Calu3 (cell line): ENCODE data around the gene VANGL1. TPM values are rescaled to one million over a fixed set of nuclear protein-coding genes. Genes with fewer than 3 reads are reported as not detected.

ENCODE experiments used
- BruUV-seq: library from RNA; stranded (reverse); fragments of 400-500 nt; replicated peaks from 2 replicates; lab custom pipeline; 2021; lab: Mats Ljungman, UMichigan
- CTCF ChIA-PET: fragments of 300-600 bp; sonication (Branson Sonifier 250); formaldehyde crosslinking; loops from one replicate; lab custom pipeline; 2022; ENCODE audit warnings: antibody characterized with exemption; lab: Charles Lee
- DNase-seq: peaks from one replicate; pipeline ENCODE4 v3.0.0; 2022
- H3K27ac Mint-ChIP-seq: one replicate; pipeline ENCODE4 v1.8.0; 2022; ENCODE audit warnings: mixed read lengths; ENCODE audit not compliant: unreplicated experiment
- H3K27me3 Mint-ChIP-seq: one replicate; pipeline ENCODE4 v1.8.0; 2022; ENCODE audit warnings: mixed read lengths; ENCODE audit not compliant: unreplicated experiment
- H3K36me3 Mint-ChIP-seq: one replicate; pipeline ENCODE4 v1.8.0; 2022; ENCODE audit warnings: mild to moderate bottlenecking, moderate library complexity, mixed read lengths; ENCODE audit not compliant: insufficient read depth, unreplicated experiment
- H3K4me1 Mint-ChIP-seq: one replicate; pipeline ENCODE4 v1.8.0; 2022; ENCODE audit warnings: mild to moderate bottlenecking, low read depth, mixed read lengths; ENCODE audit not compliant: unreplicated experiment
- H3K4me3 Mint-ChIP-seq: one replicate; pipeline ENCODE4 v1.8.0; 2022; ENCODE audit warnings: mild to moderate bottlenecking, low read depth, moderate library complexity, mixed read lengths; ENCODE audit not compliant: unreplicated experiment
- H3K9me3 Mint-ChIP-seq: one replicate; pipeline ENCODE4 v1.8.0; 2022; ENCODE audit warnings: low read depth, mixed read lengths; ENCODE audit not compliant: unreplicated experiment
- intact Hi-C: fragments of 100-400 bp; cut with micrococcal nuclease; formaldehyde crosslinking; loops from one replicate; pipeline ENCODE4 v1.10.0; 2022; ENCODE audit not compliant: unreplicated experiment
- total RNA-seq: library from RNA; stranded (reverse); gene quantifications from 2 replicates; pipeline ENCODE4 v1.2.3, GENCODE V29; 2022
- TF ChIP-seq, protein P1 (sequence below): fragments of 200-600 bp; IDR thresholded peaks from one replicate; pipeline ENCODE4 v1.8.0; 2022; ENCODE audit warnings: antibody characterized with exemption; ENCODE audit not compliant: unreplicated experiment

The VANGL1 gene
- total RNA-seq, 1 experiment from 2014 or later = 22.4 TPM

DNA sequence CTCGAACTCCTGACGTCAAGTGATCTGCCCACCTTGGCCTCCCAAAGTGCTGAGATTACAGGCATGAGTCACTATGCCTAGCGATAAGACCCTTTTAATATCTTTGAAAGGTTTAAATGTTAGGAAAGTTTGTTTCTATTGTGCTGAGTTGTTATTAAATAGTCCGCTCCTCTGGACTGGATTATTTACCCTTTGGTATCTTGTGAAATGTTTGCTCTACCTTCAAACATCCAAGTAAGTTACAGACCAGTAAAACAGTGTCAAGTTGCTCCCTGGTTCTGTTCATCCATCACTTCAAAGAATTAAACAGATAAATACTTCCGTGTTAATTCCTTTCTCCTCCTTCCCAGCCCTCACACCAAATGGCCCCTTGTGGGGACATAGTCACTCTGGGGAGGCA lies 82.0 kb downstream of the VANGL1 start:
- no peak overlapping the region for H3K4me3 Mint-ChIP-seq
- H3K9me3 Mint-ChIP-seq = no peaks in the 10 kb centered on the region
- H3K4me1 Mint-ChIP-seq = peaks cover 12% of the 10 kb centered on the region
- no peak for DNase-seq
- CTCF ChIA-PET = no interaction called here
- no peaks in the 10 kb centered on the region for H3K27me3 Mint-ChIP-seq
- TF ChIP-seq, protein P1, sequence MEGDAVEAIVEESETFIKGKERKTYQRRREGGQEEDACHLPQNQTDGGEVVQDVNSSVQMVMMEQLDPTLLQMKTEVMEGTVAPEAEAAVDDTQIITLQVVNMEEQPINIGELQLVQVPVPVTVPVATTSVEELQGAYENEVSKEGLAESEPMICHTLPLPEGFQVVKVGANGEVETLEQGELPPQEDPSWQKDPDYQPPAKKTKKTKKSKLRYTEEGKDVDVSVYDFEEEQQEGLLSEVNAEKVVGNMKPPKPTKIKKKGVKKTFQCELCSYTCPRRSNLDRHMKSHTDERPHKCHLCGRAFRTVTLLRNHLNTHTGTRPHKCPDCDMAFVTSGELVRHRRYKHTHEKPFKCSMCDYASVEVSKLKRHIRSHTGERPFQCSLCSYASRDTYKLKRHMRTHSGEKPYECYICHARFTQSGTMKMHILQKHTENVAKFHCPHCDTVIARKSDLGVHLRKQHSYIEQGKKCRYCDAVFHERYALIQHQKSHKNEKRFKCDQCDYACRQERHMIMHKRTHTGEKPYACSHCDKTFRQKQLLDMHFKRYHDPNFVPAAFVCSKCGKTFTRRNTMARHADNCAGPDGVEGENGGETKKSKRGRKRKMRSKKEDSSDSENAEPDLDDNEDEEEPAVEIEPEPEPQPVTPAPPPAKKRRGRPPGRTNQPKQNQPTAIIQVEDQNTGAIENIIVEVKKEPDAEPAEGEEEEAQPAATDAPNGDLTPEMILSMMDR = no peak
- H3K27ac Mint-ChIP-seq = no peak overlapping the region
- intact Hi-C loops = no loop called here
- H3K36me3 Mint-ChIP-seq = no peaks in the 10 kb centered on the region
- BruUV-seq = no TSS peak

DNA sequence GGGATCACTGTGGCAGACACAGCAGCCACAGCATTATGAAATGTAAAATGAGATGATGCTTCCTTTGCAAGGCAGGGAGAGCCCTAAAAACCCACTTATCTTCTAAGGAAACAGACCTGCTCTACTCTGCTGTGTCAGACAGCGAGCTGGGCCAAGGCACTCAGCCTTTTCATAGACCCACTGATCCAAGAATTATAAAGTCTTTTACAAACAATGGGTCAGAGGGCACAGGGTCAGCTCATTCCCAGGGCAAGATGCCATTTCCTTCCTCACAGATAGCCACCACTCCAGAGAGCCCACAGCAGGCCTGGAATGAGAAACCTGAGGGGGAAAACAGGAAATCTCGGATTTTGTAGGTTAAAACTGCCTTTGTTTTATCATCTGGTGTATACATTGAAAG lies 83.8 kb downstream of the VANGL1 start:
- Mint-ChIP-seq H3K4me1 (peaks cover 12% of the 10 kb centered on the region), H3K27me3 (no peaks in the 10 kb centered on the region), H3K4me3 (no peak overlapping the region), H3K9me3 (no peaks in the 10 kb centered on the region), H3K27ac (no peak overlapping the region), H3K36me3 (no peaks in the 10 kb centered on the region)
- intact Hi-C loops = no loop called here
- TF ChIP-seq, protein P1 = no peak
- CTCF ChIA-PET = interaction anchor here (0.6 kb wide), 1 partner anchor 19 kb away, joined by 4 read pairs; no protein-coding TSS in a partner anchor
- no peak for DNase-seq
- BruUV-seq = no TSS peak

DNA sequence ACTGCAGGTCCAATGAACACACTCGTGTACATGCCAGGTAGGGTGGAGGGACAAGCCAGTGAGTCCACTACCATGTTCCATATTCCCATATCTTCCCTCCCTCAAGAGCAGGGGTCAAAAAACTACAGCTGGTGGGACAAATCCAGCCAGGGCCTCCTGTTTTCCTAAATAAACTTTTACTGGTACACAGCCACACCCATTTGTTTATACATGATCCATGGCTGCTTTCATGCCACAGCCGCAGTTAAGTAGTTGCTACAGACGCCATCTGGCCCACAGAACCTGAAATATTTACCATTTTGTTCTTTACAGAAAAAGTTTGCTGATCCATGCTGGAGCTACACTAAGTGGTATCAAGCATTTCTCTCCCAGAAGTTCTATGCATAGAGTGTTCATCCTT lies 84.4 kb downstream of the VANGL1 start:
- H3K27ac Mint-ChIP-seq = no peak overlapping the region
- TF ChIP-seq, protein P1 = no peak
- no peak for DNase-seq
- no peaks in the 10 kb centered on the region for H3K27me3 Mint-ChIP-seq
- H3K4me1 Mint-ChIP-seq = peaks cover 12% of the 10 kb centered on the region
- no peak overlapping the region for H3K4me3 Mint-ChIP-seq
- intact Hi-C loops = no loop called here
- BruUV-seq = no TSS peak
- peaks cover 3% of the 10 kb centered on the region for H3K9me3 Mint-ChIP-seq
- CTCF ChIA-PET = no interaction called here
- no peaks in the 10 kb centered on the region for H3K36me3 Mint-ChIP-seq

DNA sequence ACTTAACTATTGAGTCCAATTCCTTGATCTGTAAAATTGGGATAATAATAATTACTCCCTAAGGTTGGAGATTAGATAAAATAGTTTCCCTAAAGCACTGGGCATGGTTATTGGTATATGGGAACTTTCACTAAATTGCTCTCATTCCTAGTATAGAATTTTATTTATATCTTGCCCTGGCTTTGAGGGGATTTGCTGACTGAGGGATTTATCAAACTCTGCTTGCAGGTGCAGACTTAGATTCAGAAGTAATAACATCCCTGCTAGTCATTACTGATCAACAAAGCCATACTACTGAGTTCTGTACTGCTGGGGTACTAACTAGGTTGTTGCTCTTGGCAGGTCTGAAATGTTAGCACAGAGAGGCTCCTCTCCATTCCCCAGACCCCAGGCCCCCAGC lies 84.8 kb downstream of the VANGL1 start:
- Mint-ChIP-seq H3K4me1 (peaks cover 12% of the 10 kb centered on the region), H3K36me3 (no peaks in the 10 kb centered on the region), H3K9me3 (peaks cover 3% of the 10 kb centered on the region), H3K27me3 (no peaks in the 10 kb centered on the region), H3K27ac (no peak overlapping the region), H3K4me3 (no peak overlapping the region)
- no peak for DNase-seq
- no TSS peak for BruUV-seq
- intact Hi-C loops = no loop called here
- TF ChIP-seq, protein P1 = no peak
- CTCF ChIA-PET = no interaction called here
